Transverse colon (tissue), 4 donors: ENCODE measurements around the gene PLXNC1.

Experiments used
- EP300 ChIP-seq: sonication (generic); formaldehyde crosslinking; IDR thresholded peaks from one replicate; pipeline ENCODE4 v1.6.1; 2017; ENCODE audit warnings: antibody characterized with exemption, low read depth
- POLR2A ChIP-seq: fragments of 450-650 bp; IDR thresholded peaks from one replicate; pipeline ENCODE4 v1.6.1; 2016; ENCODE audit warnings: antibody characterized with exemption, mild to moderate bottlenecking, moderate library complexity
- POLR2AphosphoS5 ChIP-seq, 3 donors: sonication (generic); formaldehyde crosslinking; IDR thresholded peaks; one replicate each; pipeline ENCODE4 v1.6.1; 2016; ENCODE audit warnings: antibody characterized with exemption in 3 of 3
- TF ChIP-seq, protein P1 (sequence below), 5 experiments: fragments of 200-600 bp in 3 of 5; fragments of 450-650 bp in 2 of 5; sonication (generic) in 3 of 5; IDR thresholded peaks; 1 replicate in 2 of 5; 2 replicates in 3 of 5; pipeline ENCODE4 v1.5.1; 2016 to 2017; ENCODE audit warnings: antibody characterized with exemption in 5 of 5, inconsistent platforms in 3 of 5, mild to moderate bottlenecking in 2 of 5, moderate library complexity in 1 of 5

DNA sequence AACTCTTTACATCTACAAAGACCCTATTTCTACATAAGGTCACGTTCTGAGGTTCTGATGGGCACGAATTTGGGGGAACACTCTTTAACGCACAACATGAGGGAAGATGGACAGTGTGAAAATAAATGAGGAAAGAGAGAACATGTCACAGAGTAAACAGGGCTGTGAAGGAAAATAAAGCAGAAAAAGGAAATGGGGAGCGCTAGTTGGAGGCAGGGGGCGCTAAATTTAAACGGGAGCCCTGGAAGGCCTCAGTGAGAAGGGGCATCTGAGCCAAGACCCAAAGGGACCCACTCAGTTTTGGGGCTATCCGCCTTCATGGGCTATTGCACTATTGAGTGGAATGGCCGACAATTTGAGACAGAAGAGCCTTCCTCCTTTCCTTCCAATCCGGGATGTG is 50.5 kb downstream of the PLXNC1 start:
- TF ChIP-seq, protein P1, sequence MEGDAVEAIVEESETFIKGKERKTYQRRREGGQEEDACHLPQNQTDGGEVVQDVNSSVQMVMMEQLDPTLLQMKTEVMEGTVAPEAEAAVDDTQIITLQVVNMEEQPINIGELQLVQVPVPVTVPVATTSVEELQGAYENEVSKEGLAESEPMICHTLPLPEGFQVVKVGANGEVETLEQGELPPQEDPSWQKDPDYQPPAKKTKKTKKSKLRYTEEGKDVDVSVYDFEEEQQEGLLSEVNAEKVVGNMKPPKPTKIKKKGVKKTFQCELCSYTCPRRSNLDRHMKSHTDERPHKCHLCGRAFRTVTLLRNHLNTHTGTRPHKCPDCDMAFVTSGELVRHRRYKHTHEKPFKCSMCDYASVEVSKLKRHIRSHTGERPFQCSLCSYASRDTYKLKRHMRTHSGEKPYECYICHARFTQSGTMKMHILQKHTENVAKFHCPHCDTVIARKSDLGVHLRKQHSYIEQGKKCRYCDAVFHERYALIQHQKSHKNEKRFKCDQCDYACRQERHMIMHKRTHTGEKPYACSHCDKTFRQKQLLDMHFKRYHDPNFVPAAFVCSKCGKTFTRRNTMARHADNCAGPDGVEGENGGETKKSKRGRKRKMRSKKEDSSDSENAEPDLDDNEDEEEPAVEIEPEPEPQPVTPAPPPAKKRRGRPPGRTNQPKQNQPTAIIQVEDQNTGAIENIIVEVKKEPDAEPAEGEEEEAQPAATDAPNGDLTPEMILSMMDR (IDR thresholded peaks at IDR 0.05): no peak
- TF ChIP-seq POLR2A (no peak), POLR2AphosphoS5 (IDR thresholded peaks at IDR 0.05) (no peak), EP300 (no peak)
